ENCODE measurements around the gene MUC5B.

MUC5B gene

DNA sequence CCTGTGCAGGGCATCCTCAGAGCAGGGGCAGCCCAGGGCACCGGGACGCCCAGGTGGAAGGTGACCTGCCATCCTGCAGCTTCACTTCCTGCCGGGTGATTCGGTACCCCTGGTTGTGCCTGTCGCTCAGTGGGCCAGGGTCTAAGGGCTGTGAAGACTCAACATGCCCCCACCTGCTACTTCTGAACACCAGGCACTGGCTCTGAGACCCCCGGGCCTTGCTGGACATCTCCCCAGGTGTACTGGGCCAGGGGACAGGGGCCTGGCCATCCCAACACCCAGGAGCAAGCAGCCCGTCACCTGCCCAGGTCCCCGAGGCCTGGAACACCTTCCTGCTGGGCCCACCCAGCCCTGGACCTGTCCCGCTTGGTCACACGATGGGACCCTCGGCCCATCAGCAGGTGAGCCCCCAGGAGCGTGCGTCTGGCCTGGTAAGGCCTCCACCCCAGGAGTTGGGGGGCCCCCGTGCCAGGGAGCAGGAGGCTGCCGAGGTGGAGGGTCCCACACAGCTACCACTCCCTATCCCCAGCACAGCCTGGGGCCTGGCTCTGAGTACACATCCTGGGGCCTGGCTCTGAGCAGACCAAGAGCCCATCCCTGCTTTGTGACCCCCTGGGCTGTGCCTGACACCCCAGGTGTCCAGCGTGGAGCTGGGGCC is 3.9 kb upstream of the MUC5B start:
- DNase-seq (ENCODE audit: extremely low read depth in 1 of 2, low read depth in 1 of 2), result no peak

DNA sequence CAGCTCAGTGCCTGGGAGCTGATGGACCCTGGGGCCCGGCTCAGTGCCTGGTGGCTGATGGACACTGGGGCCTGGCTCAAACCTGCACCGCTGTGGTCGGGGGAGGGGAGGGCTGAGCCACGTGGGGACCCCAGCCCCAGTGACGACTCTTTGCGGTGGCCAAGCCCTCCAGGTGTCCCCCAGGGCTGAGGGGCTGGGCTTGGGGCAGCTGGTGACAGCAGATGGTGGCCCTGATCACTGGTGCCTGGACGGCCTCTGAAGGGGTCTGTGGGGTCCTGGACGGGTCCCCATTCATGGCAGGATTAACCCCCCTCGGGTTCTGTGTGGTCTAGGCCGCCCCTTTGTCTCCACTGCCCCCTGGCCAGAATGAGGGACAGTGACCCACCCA is 3.4 kb upstream of the MUC5B start:
- DNase-seq (ENCODE audit: extremely low read depth in 1 of 2, low read depth in 1 of 2), result no peak

DNA sequence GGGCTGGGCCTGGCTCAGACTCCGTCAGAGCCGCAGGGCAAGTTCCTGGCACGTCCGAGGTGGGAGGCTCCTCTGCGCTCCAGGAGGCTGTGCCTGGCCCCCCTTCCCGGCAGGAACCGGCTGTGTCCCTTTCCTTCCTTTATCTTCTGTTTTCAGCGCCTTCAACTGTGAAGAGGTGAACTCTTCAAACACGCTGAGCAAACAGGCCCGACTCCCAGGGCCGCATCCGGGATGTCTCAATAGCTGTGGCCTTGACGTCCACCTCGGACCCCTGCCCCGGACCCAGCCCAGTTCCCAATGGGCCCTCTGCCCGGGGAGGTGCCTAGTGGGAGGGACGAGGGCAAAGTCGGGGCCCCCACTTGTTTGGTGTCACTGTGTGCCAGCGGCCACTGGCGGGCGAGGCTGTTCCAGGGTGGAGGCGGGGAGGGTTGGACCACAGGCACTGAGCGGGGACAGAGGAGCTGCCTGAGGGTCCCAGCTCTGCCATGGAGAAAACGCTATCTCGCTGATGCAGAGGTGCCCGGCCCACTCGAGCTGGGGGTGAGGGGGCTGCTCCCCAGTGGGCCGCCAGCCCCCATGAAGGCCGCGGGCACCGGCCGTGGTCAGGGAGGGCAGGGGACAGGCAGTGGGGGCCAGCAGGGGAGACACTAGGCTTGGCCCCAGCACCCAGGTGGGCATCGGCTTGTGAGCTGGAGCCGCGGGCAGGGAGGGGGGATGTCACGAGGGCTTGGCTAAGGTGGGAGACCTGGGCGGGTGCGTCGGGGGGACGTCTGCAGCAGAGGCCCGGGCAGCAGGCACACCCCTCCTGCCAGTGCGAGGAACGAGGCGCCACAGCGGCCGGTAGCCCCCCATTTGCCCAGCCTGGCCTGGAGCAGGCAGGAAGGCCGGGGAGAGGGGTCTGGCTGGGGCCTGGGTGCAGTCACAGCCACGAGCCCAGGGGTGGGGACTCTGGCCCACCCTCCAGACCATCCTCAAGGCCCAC is 2.7 kb upstream of the MUC5B start:
- no peak for DNase-seq (ENCODE audit: extremely low read depth in 1 of 2, low read depth in 1 of 2)

GRCh38 chr11:1220941-1221721 is 1.7 kb upstream of the MUC5B start:
- no peak for DNase-seq (ENCODE audit: extremely low read depth in 1 of 2, low read depth in 1 of 2)

DNA sequence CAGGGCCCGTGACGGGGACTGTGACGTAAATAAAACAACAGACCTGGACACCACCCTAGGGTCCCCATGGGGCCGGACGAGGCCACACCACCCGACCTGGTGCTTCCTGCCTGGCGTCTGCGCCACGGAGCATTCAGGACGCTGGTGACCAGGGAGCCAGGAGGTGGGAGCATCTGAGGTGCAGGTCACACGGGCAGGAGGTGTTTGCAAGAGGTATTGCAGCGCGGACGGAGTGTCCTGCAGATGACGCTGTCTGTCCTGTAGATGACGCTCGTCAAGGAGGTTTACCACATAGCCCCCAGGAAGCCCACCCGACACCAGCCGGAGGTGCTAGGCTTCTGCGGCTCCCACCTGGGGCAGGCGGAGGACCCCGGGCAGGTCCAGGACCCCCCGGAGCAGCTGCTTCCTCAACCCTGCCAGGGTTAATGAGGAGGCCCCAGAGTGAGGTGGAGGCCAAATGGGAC is 986 bp upstream of the MUC5B start:
- no peak for DNase-seq (ENCODE audit: extremely low read depth in 1 of 2, low read depth in 1 of 2)

DNA sequence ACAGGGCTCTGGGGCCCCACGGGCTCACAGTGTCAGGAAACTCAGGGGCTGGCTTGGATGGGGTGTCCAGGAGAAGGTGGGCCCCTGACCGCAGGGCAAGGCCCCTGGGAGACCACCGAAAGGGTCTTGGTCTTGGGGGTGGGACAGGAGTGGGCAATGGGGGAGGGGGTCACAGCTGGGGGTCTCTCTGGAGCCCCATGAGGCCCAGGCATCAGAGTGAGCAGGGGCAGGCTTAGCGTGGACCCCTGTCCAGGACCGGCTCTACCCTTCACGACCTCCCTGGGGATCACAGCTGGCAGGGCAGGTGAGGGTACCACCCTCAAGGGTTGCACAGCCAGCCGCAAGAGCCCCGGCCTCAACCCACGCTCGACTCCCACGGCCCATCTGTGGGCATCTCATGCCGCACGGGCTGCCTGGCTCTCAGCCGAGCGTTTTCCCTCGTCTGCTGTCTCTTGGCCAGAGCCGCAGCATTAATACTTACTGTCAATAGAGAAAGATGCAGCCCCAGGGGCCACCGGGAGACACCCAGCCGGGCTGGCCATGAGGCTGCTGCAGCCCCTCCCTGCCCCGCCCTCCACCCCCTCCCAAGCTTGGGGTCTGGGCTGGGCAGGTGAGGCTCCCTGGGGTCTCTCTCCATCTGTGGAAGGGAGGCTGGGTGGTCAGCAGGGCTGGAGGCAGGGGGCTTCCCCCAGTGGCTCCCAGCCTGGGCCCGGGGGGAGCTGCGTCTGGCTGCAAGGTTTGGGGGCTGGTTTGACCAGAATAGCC is 662 bp downstream of the MUC5B start:
- no peak for DNase-seq (ENCODE audit: extremely low read depth in 1 of 2, low read depth in 1 of 2)

DNA sequence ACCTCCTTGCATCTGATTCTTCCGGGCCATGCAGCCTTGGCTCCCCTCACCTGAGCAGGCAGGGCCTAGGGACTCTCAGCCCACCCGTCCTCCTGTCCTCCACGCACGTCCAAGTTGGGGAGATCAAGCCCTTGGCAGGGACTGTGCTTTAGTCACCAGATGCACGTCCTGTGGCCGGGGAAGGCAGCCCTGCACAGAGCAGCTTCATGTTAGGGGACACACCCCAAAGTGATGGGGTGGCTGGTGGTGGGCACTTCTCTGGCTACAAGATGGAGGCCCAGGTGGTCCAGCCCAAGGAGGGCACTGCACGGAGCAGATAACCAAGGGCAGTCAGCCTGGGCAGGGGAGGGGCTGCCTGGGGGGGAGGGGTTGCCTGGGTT is 1.2 kb downstream of the MUC5B start:
- DNase-seq (ENCODE audit: extremely low read depth in 1 of 2, low read depth in 1 of 2), result no peak

GRCh38 chr11:1224491-1225385 is 1.9 kb downstream of the MUC5B start:
- DNase-seq (ENCODE audit: extremely low read depth in 1 of 2, low read depth in 1 of 2), result no peak

DNA sequence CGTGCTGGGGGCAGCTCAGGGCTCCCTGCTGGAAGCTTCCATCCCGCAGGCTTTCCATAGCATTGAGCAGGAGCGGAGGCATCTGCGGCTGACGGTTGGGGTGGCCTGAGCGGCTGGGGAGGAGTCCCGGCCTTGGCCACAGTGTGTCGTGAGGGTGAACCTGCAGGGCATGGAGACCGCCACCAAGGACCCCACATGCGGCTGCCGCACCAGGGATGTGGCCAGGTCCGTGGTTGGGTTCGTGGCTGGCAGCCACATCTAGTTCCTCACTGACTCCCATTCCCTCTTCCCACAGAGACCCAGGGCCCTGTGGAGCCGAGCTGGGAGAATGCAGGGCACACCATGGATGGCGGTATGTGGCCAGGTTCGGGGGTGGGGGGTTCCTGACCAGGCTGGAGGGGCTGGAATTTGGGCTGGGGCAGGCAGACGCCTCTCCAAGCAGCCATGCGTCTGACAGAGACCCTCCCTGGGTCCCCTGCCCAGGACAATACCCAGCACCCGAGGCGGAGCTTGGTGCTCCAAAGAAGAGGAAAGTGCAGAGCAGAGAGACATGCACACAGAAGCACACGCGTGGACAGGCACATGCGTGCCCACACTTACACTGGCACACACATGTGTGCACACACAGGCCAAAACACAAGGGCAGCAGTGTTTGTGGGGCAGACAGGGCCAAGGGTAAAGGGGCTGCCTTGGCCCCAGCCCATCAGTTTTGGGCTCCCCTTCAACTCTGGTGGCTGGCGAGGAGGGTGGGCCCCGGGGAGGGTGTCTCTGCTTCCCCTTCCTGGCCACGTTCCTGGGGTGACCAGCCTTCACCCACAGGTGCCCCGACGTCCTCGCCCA is 2.7 kb downstream of the MUC5B start:
- DNase-seq (ENCODE audit: extremely low read depth in 1 of 2, low read depth in 1 of 2), result no peak

DNA sequence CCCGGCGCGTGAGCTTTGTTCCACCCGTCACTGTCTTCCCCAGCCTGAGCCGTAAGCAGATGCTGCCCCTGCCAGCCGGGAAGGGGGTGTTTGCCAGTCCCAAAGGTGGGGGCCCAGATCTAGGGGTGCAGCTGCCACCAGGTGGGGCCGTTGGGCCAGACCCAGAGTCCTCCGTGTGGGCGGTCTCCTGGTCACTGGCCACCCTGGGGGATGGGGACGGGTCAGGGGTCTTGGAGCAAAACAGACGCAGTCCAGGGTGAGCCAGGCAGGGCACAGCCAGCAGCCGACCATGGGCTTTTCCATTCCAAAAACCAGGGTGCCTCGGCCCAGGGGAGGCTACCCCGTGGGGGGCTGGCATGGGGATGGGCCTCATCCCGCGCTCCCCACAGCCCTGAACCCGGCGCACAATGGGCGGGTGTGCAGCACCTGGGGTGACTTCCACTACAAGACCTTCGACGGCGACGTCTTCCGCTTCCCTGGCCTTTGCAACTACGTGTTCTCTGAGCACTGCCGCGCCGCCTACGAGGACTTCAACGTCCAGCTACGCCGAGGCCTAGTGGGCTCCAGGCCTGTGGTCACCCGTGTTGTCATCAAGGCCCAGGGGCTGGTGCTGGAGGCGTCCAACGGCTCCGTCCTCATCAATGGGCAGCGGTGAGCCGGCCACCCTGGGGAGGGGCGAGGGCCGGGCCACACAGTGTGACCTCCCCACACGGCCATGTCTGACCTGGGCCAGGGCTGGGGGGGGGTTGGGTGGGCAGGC is 3.5 kb downstream of the MUC5B start:
- DNase-seq (ENCODE audit: extremely low read depth in 1 of 2, low read depth in 1 of 2), result no peak

DNA sequence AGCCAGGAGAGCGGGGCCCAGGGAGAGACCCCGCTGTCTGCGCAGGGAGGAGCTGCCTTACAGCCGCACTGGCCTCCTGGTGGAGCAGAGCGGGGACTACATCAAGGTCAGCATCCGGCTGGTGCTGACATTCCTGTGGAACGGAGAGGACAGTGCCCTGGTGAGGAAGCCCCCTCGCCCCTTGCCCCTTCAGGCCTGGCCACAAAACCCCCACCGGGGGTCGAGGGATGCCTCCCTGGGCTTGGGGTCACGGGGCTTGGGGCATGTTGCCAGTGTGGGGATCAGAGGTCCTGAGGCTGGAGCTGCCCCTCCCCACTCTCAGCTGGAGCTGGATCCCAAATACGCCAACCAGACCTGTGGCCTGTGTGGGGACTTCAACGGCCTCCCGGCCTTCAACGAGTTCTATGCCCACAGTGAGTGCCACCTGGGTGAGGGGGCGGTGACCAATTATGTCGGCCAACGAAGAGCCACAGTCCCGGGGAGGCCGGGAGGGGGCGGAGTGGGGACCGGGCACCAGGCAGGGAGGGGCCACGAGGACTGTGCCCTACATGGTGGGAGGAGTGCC is 4.2 kb downstream of the MUC5B start:
- no peak for DNase-seq (ENCODE audit: extremely low read depth in 1 of 2, low read depth in 1 of 2)

DNA sequence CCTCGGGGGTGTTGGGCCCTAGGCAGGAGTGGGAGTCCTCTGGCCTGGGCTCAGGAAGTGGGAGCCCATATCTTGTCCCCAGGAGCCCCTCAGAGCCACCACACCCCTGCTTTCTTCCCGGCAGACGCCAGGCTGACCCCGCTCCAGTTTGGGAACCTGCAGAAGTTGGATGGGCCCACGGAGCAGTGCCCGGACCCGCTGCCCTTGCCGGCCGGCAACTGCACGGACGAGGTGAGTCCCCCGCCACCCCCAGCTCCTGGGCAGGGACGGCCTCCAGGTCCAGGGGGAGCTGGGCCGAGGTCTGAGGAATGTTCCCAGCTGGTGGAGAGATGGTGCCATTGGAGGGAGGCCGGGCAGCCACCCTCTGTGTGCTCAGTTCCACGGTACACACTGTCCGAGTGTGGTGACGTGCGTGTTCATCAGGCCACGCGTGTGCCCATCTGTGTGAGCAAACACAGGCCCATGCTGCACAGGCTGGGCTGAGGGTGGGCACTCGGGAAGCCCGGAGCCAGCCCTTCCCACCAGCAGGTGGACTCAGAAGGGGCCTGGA is 4.8 kb downstream of the MUC5B start:
- no peak for DNase-seq (ENCODE audit: extremely low read depth in 1 of 2, low read depth in 1 of 2)

GRCh38 chr11:1228101-1228821 is 5.4 kb downstream of the MUC5B start:
- no peak for DNase-seq (ENCODE audit: extremely low read depth in 1 of 2, low read depth in 1 of 2)

- DNase-seq (ENCODE audit: extremely low read depth in 1 of 2, low read depth in 1 of 2), result no peak
Observed at GRCh38 chr11:1228921-1229451, 6.1 kb downstream of the MUC5B start.

DNA sequence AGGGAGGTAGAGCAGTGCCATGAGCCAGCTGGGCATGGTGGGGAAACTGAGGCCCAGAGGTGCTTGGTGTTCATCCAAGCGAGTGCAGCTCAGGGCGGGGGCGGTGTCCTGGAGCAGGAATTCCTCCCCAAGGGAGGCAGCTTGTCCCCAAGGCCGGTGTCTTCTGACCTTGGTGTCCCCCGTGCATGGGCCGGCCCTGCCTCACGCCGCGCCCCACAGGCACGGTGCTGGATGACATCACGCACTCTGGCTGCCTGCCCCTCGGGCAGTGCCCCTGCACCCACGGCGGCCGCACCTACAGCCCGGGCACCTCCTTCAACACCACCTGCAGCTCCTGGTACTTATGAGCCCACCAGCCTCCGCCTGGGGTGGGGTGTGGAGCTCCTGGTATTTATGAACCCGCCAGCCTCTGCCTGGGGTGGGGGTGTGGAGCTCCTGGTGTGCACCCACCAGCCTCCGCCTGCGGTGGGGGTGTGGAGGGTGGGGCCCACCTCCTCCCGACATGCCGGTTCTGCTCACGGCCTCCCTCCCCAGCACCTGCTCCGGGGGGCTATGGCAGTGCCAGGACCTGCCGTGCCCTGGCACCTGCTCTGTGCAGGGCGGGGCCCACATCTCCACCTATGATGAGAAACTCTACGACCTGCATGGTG is 6.7 kb downstream of the MUC5B start:
- no peak for DNase-seq (ENCODE audit: extremely low read depth in 1 of 2, low read depth in 1 of 2)

DNA sequence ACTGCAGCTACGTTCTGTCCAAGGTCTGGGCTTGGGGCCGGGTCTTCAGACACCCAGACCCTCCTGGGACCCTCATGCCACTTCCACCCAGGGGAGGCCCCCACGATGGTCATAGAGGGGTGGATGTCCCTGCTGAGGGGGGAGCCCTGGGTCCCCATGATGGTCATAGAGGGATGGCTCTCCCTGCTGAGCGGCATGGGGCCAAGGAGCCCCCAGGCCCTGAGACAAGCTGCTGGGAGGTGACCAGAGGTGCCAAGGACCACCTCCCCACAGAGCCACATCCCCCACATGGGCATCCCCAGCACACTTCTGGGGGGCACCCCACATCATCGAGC is 7.2 kb downstream of the MUC5B start:
- DNase-seq (ENCODE audit: extremely low read depth in 1 of 2, low read depth in 1 of 2), result no peak
